Mesothelial cell of epicardium (in vitro differentiated cells): Measurements from ENCODE around the gene ZNF610. TPM values are rescaled to one million over a fixed set of nuclear protein-coding genes. Genes with fewer than 3 reads are reported as not detected.

Source experiments
- DNase-seq, 2 experiments: peaks; one replicate each; pipeline ENCODE4 v3.0.0; 2021; ENCODE audit warnings: low spot score in 2 of 2; ENCODE audit not compliant: unreplicated experiment in 2 of 2
- H3K27ac Mint-ChIP-seq: 2 replicates; pipeline ENCODE4 v1.8.0; 2021; ENCODE audit warnings: mixed read lengths
- H3K27me3 Mint-ChIP-seq: 2 replicates; pipeline ENCODE4 v1.8.0; 2021; ENCODE audit warnings: low read depth, mixed read lengths
- H3K36me3 Mint-ChIP-seq: 2 replicates; pipeline ENCODE4 v1.8.0; 2021; ENCODE audit warnings: mixed read lengths
- H3K4me1 Mint-ChIP-seq: 2 replicates; pipeline ENCODE4 v1.8.0; 2021; ENCODE audit warnings: mixed read lengths
- H3K4me3 Mint-ChIP-seq: 2 replicates; pipeline ENCODE4 v1.8.0; 2021; ENCODE audit warnings: mild to moderate bottlenecking, moderate library complexity, mixed read lengths
- H3K9me3 Mint-ChIP-seq: 2 replicates; pipeline ENCODE4 v1.8.0; 2021; ENCODE audit warnings: mixed read lengths
- CTCF ChIP-seq: fragments of 200-600 bp; sonication (generic); IDR thresholded peaks from one replicate; pipeline ENCODE4 v1.5.0; 2021; ENCODE audit warnings: antibody characterized with exemption; ENCODE audit not compliant: unreplicated experiment
- total RNA-seq: library from RNA; stranded (reverse); gene quantifications from 3 replicates; pipeline ENCODE4 v1.2.1, GENCODE V29; 2021

ZNF610 gene
- total RNA-seq, 1 donor from 2014 or later = 16.0 TPM

DNA sequence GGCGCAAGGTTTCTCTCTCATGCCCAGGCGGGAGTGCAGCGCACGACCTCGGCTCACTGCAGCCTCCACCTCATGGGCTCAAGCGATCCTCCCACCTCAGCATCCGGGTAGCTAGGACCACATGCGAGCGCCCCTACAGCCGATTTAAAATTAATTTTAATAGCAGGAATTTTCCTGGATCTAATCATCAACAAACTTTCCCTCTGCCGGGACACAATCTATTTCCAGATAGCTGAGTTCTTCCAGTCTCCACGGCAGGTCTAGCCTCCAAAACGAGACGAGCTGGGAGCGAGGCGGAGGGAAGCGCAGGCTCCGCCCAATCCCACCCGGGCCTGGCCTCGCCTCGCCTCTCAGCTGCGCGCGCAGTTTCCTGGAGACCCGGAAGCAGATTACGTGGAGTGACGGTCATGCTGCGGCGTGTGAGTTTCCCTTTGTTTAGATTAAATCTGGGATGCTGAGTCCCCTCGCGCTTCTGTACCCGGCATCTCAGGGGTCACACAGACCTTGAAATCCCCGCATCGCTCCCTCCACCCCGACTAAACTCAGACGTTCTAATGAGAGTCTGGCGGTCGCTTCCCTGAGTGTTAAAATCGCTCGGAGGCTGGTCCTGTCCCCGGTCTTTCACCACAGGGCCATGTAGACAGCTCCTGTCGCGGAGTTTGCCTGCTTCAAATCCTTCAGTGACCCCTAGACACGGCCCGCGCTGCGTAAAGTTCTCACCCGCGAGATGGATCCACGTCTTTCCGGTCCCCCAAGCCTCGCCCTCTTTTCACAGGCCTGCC, 33.7 kb downstream of the ZNF610 start, which contains the start of gene ZNF880:
ZNF880 (plus strand) TSS at position 365 of the 782 bp plus-strand sequence; CDS start at position 408, 43 bp downstream.
- Mint-ChIP-seq H3K4me1 (no peaks in the 10 kb centered on the region), H3K9me3 (peaks cover 67% of the 10 kb centered on the region), H3K36me3 (peaks cover 65% of the 10 kb centered on the region), H3K27me3 (no peaks in the 10 kb centered on the region), H3K4me3 (no peak within 1 kb of the TSS), H3K27ac (no peak within 1 kb of the TSS)
- no peak for TF ChIP-seq CTCF
- DNase-seq = no peak

- Mint-ChIP-seq H3K36me3 (peaks cover 61% of the 10 kb centered on the region), H3K4me3 (no peak overlapping the region), H3K4me1 (no peaks in the 10 kb centered on the region), H3K9me3 (peaks cover 68% of the 10 kb centered on the region), H3K27ac (no peak overlapping the region), H3K27me3 (no peaks in the 10 kb centered on the region)
- TF ChIP-seq CTCF = no peak
- no peak for DNase-seq
Observed at GRCh38 chr19:52370341-52370710, 34.3 kb downstream of the ZNF610 start.

DNA sequence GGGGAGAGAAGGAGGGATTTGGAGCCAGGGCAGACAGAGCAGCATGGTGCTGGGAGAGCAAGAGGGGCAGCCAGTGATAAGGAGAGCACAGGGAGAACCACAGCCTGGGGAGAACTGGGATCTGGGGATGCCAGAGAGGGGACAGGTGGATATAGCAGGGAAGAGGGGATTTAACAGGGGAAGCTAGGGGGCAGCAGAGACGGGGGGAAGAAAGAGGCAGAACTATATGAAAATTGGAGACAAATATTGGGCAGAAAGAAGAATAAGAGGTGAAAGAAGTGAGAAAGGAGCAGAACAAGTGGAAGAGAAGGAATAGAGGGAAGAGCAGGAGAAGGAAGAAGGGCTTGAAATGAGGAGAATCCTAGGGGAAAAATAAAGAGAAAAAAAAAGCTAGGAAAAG, 55.1 kb downstream of the ZNF610 start:
- H3K4me1 Mint-ChIP-seq = no peaks in the 10 kb centered on the region
- DNase-seq = no peak
- H3K27ac Mint-ChIP-seq = no peak overlapping the region
- H3K9me3 Mint-ChIP-seq = peaks cover 52% of the 10 kb centered on the region
- no peak overlapping the region for H3K4me3 Mint-ChIP-seq
- H3K27me3 Mint-ChIP-seq = no peaks in the 10 kb centered on the region
- no peak for TF ChIP-seq CTCF
- peaks cover 27% of the 10 kb centered on the region for H3K36me3 Mint-ChIP-seq

GRCh38 chr19:52397310-52398080, 61.5 kb downstream of the ZNF610 start, which contains the start of gene ZNF528:
TSS of gene ZNF528 (plus strand) at chr19:52397849. CDS start at chr19:52402014, 4,165 bp downstream.
- H3K36me3 Mint-ChIP-seq = peaks cover 16% of the 10 kb centered on the region
- DNase-seq = no peak
- H3K27ac Mint-ChIP-seq = no peak within 1 kb of the TSS
- H3K9me3 Mint-ChIP-seq = peaks cover 59% of the 10 kb centered on the region
- no peaks in the 10 kb centered on the region for H3K4me1 Mint-ChIP-seq
- no peak within 1 kb of the TSS for H3K4me3 Mint-ChIP-seq
- TF ChIP-seq CTCF = no peak
- H3K27me3 Mint-ChIP-seq = no peaks in the 10 kb centered on the region

DNA sequence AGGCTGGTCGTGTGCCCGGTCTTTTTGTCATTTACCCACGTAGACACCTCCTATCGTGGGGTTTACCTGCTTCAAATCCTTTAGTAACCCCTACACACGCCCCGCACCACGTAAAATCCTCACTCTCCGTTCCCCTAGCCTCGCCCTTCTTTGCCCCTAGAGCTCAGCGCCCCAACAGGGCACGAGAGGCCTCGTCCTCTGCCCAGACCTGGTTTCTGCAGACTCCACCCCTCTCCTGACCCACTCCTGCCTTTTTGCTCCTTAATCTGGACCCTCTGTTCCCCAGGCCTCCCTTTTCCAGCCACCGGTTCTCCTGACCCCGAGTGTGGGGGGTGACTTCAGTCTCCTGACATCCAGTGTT, 62.0 kb downstream of the ZNF610 start:
- Mint-ChIP-seq H3K27me3 (no peaks in the 10 kb centered on the region), H3K9me3 (peaks cover 58% of the 10 kb centered on the region), H3K4me1 (no peaks in the 10 kb centered on the region), H3K36me3 (peaks cover 17% of the 10 kb centered on the region), H3K4me3 (no peak overlapping the region), H3K27ac (no peak overlapping the region)
- no peak for DNase-seq
- no peak for TF ChIP-seq CTCF
